ENCODE measurements around the gene NUBPL.
"Not testable (repeated sequence)": the region's sequence is repeated elsewhere in the genome, so short reads cannot be mapped to it uniquely, and the experiment has no call there.

The NUBPL gene

GRCh38 chr14:31578792-31579501, 17.7 kb downstream of the NUBPL start:
- DNase-seq = no peak

- no peak for DNase-seq
Measured at GRCh38 chr14:31580234-31580633, 19.0 kb downstream of the NUBPL start.

- no peak for DNase-seq
Measured at GRCh38 chr14:31582286-31582691, 21.1 kb downstream of the NUBPL start.

GRCh38 chr14:31582836-31583452, 21.7 kb downstream of the NUBPL start:
- DNase-seq = no peak

- no peak for DNase-seq
Measured at GRCh38 chr14:31590206-31590605, 29.0 kb downstream of the NUBPL start.

- no peak for DNase-seq
Measured at GRCh38 chr14:31592122-31592521, 30.9 kb downstream of the NUBPL start.

GRCh38 chr14:31592631-31593030, 31.4 kb downstream of the NUBPL start:
- no peak for DNase-seq

GRCh38 chr14:31596342-31597095, 35.3 kb downstream of the NUBPL start:
- no peak for DNase-seq

- DNase-seq = no peak
Measured at GRCh38 chr14:31605702-31606101, 44.5 kb downstream of the NUBPL start.

- no peak for DNase-seq
Measured at GRCh38 chr14:31611778-31612433, 50.7 kb downstream of the NUBPL start.

- DNase-seq = no peak
Measured at GRCh38 chr14:31613188-31613587, 52.0 kb downstream of the NUBPL start.

- not testable (repeated sequence) for DNase-seq
Measured at GRCh38 chr14:31618884-31619283, 57.7 kb downstream of the NUBPL start.

GRCh38 chr14:31619440-31619839, 58.2 kb downstream of the NUBPL start:
- DNase-seq = no peak

- not testable (repeated sequence) for DNase-seq
Measured at GRCh38 chr14:31620898-31621297, 59.7 kb downstream of the NUBPL start.

GRCh38 chr14:31622060-31622459, 60.9 kb downstream of the NUBPL start:
- DNase-seq = no peak

GRCh38 chr14:31652900-31653299, 91.7 kb downstream of the NUBPL start:
- not testable (repeated sequence) for DNase-seq

- no peak for DNase-seq
Measured at GRCh38 chr14:31657917-31658316, 96.7 kb downstream of the NUBPL start.

- DNase-seq = no peak
Measured at GRCh38 chr14:31659278-31659677, 98.1 kb downstream of the NUBPL start.

GRCh38 chr14:31660191-31660590, 99.0 kb downstream of the NUBPL start:
- DNase-seq = no peak

- DNase-seq = no peak
Measured at GRCh38 chr14:31660728-31661127, 99.5 kb downstream of the NUBPL start.

- no peak for DNase-seq
Measured at GRCh38 chr14:31668348-31668747, 107.1 kb downstream of the NUBPL start.

- no peak for DNase-seq
Measured at GRCh38 chr14:31672709-31673108, 111.5 kb downstream of the NUBPL start.

GRCh38 chr14:31677052-31677451, 115.8 kb downstream of the NUBPL start:
- no peak for DNase-seq
